Hippocampal formation (tissue), 2 donors: Measurements from ENCODE around the gene GRK6.
"Not testable (repeated sequence)": the region's sequence is repeated elsewhere in the genome, so short reads cannot be mapped to it uniquely, and the experiment has no call there.

Source experiments
- DNase-seq, 2 donors: peaks; one replicate each; lab custom pipeline; 2025; lab: John Stamatoyannopoulos, UW

Gene GRK6

DNA sequence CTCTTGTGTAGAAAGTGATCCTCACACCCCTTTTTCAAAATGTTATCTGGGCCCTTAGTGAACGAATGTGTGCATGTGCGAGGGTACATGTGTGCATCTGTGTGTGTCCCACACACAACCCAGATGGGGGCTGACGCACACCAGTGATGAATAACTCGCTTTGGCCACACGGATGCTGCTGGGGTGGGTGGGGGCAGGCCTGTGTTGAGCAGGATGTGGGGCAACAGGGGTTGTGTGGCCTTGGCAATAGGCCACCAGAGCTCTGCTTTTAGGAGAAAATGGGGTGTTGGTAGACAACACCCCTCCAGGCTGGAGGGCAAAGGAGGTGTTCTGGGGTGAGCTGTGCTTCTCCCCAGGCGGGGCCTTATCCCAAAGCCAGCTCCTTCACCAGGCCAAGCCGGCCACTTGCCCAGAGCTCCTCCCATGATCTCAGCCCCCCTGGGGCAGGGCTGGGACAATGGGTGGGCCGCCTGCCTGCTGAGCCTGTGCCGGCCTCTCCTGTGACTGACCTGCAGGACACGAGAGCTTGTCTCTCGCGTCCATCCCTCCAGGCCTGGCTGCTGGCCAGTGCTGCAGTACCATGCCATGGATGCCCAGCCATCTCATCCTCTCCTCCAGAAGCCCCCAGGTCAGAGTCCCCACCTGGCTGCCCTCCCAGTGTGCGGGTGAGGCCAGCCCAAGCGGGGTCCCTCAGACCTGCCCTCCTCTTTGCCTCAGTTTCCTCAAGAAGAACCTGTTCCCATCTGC lies 45.3 kb downstream of the GRK6 start:
- DNase-seq = no peak

DNA sequence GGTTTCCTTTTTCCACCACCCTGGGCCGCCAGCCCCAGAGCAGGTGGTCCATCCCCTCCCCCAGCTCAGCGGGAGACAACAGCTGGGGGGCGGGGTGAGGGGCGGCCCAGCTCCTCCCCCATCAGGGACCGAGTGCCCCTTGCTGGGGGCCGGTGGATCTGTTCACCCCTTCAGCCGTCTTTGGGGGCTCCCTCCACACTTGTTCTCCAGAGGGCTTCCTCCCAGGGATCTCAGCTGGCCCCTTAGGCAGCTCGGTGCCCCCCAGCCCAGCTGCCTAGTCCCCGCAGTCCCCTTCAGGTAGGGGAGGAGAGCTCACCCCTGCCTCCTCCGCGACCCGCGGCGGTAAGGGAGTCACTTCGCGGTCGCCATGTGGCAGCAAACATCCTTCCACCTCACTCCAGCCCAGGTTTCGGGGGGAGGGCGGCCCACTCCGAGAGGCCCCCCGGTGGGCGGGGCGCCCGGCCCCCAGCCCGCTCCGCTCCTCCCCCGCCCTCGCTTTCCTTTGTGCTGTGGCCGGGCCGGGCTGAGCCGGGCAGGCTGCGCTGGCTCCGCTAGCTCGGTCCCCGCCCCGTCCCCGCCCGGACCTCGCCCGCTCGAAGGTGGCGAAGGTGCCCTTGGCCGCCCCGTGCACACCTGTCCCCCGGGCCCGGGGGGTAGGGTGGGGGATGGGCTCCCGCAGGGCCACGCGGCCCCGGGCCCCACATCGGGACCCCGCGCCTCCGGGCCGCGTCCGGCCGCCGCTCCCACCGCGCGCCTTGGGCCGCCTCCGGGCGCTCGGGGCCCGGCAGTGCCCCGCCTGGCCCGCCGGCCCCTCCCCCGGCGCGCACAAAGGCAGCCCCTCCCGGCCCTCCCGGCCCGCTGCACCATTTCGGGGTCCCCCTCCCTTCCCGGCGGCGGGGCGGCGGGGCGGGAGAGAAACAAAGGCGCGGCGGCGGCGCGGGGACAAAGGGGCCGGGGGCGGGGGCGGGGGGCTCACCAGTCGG lies 46.3 kb downstream of the GRK6 start:
- DNase-seq = no peak

GRCh38 chr5:177473443-177474001 lies 47.0 kb downstream of the GRK6 start, which contains the start of gene DBN1:
TSS of gene DBN1 (minus strand) at chr5:177473634. CDS start at chr5:177473521, 113 bp downstream.
- no peak for DNase-seq

GRCh38 chr5:177474002-177474476 lies 47.6 kb downstream of the GRK6 start:
- DNase-seq = no peak

- no peak for DNase-seq
These were observed 48.5 kb downstream of the GRK6 start for GRCh38 chr5:177474846-177475562.

- no peak for DNase-seq
These were observed 49.3 kb downstream of the GRK6 start for GRCh38 chr5:177475563-177476427.

- DNase-seq = no peak
These were observed 50.2 kb downstream of the GRK6 start for GRCh38 chr5:177476531-177477233.

- no peak for DNase-seq
These were observed 51.4 kb downstream of the GRK6 start for GRCh38 chr5:177477701-177478477.

GRCh38 chr5:177478711-177479646 lies 52.5 kb downstream of the GRK6 start:
- no peak for DNase-seq

GRCh38 chr5:177479774-177480173 lies 53.3 kb downstream of the GRK6 start:
- no peak for DNase-seq

DNA sequence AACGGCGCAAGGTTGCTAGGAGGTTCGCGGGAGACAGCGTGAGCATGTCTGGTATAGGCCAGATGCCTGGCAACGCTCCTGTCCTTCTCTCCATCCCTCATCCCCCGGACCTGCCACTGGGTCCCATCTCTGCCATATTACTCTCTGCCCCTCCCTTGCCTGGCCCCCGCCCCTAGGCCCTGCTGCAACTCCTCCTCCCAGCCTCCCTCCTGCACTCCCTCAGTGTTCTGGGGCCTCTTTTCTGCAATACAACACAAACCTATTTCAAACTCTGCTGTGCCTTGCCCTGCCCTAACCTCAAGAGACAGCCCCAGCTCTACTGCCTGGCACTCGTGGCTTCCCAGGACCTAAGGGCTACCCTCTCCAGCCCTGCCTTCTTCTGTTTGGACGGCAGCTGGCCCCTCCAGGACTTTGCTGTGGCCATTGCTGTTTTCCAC lies 55.9 kb downstream of the GRK6 start:
- DNase-seq = no peak

- no peak for DNase-seq
These were observed 56.6 kb downstream of the GRK6 start for GRCh38 chr5:177483042-177483441.

DNA sequence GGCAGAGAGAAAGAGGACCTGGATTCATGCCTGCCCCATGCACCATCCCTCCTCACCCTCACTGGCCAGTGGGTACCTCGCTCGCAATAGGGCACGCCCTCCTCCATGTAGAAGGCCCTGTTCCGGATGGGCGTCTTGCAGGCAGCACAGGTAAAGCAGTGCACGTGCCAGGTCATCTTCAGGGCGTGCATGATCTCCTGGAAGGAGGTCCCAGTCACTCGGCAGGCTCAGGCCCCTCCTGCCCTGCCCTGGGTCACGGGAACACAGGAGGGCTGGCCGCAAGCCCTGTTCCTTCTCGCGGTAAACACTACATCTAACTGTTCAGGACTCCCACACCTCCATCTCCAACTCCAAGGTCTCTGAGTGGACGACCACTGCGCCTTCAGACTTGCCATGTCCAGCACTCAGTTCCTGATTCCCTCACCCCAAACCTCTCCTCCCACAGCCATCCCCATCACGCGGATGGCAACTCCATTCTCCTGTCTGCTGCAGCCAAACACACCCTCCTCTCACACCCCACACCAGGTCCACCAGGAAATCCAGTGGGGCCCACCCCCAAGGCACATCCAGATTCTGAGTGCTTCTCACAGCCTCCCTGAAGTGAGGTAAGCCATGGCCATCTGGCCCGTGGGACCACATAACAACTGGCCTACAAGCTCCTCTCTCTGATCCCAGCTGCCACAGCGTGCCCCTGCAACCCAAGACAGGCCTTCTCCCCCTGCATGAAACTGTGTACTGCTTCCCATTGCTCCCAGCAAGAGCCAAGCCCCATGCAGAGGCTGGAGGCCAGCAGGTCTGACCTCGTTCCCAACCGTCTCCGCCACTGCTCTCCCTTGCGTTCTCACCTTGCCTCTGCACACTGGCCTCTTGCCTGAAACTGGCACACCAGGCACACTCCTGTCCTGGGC lies 57.8 kb downstream of the GRK6 start:
- DNase-seq = no peak

DNA sequence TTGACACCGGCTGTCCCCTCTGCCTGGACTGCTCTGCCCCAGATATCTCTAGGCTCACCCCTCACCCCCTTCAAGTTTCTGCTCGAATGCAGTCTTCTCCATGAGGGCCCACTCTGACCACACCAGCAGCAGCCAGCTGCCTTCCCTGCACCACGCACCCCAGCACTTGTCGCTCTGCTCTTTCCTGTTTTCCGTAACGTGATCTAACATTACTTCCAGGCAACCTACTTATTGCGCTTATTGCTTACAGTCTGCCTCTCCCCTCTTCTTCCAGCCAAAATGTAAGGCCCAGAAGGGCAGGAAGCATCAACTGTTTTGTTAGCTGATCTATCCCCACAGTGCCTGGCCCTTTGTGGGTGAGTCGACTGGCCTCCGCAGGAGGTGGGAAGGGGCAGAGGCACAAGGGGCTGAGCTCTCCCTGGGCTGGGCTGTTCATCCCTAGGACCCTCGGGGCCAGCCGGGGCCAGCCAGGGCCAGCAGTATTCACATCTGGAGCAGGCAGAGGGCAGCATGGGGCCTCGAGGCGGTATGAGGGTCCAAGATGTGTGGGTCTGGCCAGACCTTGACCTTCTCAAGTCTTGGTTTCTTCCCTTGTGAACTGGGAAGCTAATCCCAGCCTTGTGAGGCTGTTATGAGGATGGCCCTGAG lies 58.5 kb downstream of the GRK6 start:
- DNase-seq = no peak

DNA sequence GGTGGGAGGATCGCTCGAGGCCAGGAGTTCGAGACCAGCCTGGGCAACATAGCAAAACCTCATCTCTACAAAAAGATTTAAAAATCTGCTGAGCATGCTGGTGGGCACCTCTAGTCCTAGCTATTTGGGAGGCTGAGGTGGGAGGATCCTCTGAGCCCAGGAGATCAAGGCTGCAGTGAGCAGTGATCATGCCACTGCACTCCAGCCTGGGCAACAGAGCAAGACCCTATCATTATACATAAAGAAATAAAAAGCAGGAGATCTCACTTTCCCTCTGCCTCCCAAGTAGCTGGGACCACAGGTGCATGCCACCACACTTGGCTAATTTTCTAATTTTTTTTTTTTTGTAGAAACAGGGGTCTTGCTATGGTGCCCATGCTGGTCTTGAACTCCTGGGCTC lies 59.3 kb downstream of the GRK6 start:
- DNase-seq = not testable (repeated sequence)

GRCh38 chr5:177486256-177486655 lies 59.8 kb downstream of the GRK6 start:
- no peak for DNase-seq
